ENCODE data around the gene IL20.

DNA sequence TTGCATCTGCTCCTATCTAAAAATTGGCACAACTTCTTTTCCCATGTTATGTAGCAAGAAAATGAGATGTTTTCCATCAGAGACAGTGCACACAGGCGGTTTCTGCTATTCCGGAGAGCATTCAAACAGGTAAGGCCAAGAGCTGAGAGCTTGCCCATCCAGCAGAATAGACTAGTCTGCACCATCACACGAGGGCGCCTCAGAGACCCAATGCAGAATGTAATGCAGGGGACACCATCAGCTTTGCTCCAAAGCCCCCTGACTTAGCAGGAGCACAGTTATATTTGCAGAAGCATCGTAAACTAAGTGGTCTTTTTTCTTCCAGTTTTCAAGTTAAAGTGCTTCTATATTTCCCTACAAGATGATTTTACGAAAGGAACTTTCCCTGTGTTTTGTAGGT is 36.5 kb downstream of the IL20 start:
- no peak for TF ChIP-seq CTCF (IDR thresholded peaks at IDR 0.05)
- TF ChIP-seq EZH2 (IDR thresholded peaks at IDR 0.05) = no peak
- TF ChIP-seq EZH2phosphoT487 (IDR thresholded peaks at IDR 0.05) = no peak
